ENCODE results near the gene ZNF526.
A peak's percentile ranks its signal among the peaks of the same experiment; 100 is the strongest.

The ZNF526 gene

DNA sequence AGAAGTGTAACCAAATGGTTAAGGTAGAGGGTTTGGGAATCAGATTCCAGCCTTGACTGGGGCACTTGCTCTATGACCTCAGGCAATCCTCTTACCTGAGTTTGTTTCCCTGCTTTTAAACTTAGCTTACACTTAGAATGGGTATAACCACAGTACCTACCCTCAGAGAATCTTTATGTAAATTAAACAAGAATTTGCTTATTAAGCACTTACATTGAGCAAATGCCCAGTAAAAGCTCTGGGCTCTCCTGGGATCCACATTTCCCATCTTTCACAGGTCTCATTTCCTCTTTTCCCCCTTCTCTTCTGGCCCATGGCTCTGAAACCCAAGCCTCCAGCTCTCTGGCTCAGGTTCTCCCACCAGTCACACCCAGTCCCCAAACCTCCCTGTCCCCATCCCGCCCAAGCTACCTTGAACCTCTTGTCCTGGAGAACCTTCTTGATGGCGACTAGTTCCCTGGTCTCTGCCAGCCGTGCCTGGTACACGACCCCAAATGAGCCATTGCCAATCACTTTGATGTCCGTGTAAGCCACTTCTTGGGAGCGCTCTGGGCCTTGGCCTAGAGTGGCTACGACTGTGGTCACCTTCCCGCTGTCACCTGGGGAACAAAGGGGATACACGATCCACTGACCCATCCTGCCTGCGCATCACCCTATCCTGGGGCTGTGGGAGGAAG lies 19.6 kb downstream of the ZNF526 start:
- Histone ChIP-seq H3K27ac (ENCODE audit: low read length) (no peak overlapping the region), H3K36me3 (ENCODE audit: control insufficient read depth in 2 of 2, insufficient read depth in 2 of 2, low read length in 2 of 2) (peaks cover 17 to 24% of the 10 kb centered on the region in 2 donors), H3K4me1 (ENCODE audit: control insufficient read depth, insufficient read depth, low read length) (peaks cover 26% of the 10 kb centered on the region), H3K4me3 (ENCODE audit: low read length in 2 of 2) (no peak overlapping the region), H3K9me3 (ENCODE audit: control insufficient read depth in 2 of 2, low read length in 2 of 2) (no peaks in the 10 kb centered on the region), H3K9ac (ENCODE audit: low read length in 2 of 2) (peak overlapping the region in 1 of 2 donors; percentile 29), H3K27me3 (ENCODE audit: control insufficient read depth in 1 of 2, insufficient read depth in 2 of 2, low read length in 2 of 2) (no peaks in the 10 kb centered on the region)

DNA sequence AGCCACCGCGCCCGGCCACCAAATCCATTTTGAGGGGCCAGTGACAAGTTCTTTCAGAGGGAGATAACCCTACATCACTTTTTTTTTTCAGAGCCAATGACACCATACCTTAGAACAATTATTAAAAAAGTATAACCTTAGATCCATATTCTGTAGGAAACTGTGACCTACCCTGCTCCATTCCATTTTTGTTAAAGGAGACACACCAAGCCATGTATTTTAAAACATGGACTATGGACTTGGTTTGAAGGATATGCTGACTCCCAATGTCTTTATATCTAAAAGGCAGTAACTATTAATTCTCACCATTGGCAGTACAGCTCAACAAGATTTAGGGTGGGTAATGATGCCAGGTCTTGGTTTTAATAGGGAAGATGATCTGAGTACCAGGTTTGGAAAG lies 21.2 kb downstream of the ZNF526 start:
- Histone ChIP-seq H3K4me1 (ENCODE audit: control insufficient read depth, insufficient read depth, low read length) (peaks cover 40% of the 10 kb centered on the region), H3K9ac (ENCODE audit: low read length in 2 of 2) (peak overlapping the region; percentile 86 to 96), H3K4me3 (ENCODE audit: low read length in 2 of 2) (peak overlapping the region; percentile 87 to 90), H3K27ac (ENCODE audit: low read length) (no peak overlapping the region), H3K36me3 (ENCODE audit: control insufficient read depth in 2 of 2, insufficient read depth in 2 of 2, low read length in 2 of 2) (peaks cover 9 to 10% of the 10 kb centered on the region in 2 donors), H3K27me3 (ENCODE audit: control insufficient read depth in 1 of 2, insufficient read depth in 2 of 2, low read length in 2 of 2) (no peaks in the 10 kb centered on the region), H3K9me3 (ENCODE audit: control insufficient read depth in 2 of 2, low read length in 2 of 2) (no peaks in the 10 kb centered on the region)

DNA sequence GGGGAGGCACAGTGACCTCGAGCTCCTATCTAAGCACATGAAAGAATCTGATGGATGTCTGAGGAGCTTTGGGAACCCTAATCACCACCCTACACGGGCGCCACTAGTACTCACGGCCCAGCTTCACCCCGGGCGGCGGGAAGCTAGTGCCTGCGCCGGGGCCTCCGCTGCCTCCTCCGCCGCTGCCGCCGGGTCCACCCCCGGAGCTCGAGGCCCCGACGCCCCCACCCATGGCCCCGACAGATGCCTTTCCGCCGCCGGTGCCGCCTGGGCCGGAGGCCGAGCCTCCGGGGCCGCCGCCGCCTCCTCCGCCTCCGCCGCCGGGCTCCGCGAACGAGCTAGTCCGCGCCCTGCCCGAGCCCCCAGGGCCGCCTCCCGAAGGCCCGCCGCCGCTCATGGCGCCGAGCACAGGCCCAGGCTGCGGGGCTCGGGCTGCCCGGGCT lies 22.0 kb downstream of the ZNF526 start:
- Histone ChIP-seq H3K9ac (ENCODE audit: low read length in 2 of 2) (peak overlapping the region; percentile 86 to 96), H3K27ac (ENCODE audit: low read length) (peak overlapping the region; percentile 76), H3K36me3 (ENCODE audit: control insufficient read depth in 2 of 2, insufficient read depth in 2 of 2, low read length in 2 of 2) (peaks cover 4 to 6% of the 10 kb centered on the region in 2 donors), H3K4me1 (ENCODE audit: control insufficient read depth, insufficient read depth, low read length) (peaks cover 48% of the 10 kb centered on the region), H3K9me3 (ENCODE audit: control insufficient read depth in 2 of 2, low read length in 2 of 2) (no peaks in the 10 kb centered on the region), H3K27me3 (ENCODE audit: control insufficient read depth in 1 of 2, insufficient read depth in 2 of 2, low read length in 2 of 2) (no peaks in the 10 kb centered on the region), H3K4me3 (ENCODE audit: low read length in 2 of 2) (peak overlapping the region; percentile 87 to 90)

DNA sequence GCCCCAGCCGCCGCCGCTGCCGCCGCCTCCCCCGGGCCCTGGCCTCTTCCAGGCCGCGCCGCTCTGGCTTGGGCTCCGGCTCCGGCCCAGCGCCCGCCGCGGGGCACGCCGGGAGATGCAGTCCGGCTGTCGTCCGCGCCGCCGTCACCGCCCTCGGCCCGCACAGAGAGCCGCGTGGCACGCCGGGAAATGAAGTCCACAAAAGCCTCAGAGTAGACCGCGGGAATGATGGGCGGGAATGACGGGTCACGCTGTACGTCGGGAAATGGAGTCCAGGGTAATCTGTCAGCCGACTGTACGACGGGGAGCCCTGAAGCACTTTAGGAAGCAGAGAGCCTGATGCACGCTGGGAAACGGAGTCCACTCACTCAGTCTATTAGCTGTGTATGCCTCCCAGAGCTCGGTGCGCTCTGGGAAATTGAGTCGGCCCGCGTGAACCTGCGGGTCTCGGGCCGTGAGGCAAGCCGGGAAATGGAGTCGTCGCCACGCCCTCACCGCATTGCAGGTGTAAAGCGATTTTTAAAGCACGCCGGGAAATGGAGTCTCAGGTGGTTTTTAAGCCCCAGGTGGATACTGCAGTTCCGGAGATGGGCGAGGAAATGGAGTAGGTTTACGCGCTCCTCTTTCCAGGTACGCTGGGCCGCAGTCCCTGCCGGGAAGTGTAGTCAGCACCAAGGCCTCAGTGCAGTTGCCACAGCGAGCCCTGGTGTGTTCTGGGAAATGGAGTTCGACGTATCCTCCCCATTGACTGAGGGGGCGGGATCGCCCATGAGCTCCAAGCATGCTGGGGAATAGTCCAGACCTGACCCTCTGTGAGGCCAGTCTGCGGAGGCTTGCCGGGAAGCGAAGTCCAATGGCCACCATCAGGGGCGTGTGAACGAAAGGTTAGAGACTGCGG lies 22.6 kb downstream of the ZNF526 start, which contains the start of gene GSK3A:
TSS of gene GSK3A (minus strand) at position 91 of the 898 bp plus-strand sequence. CDS start 137 bp downstream, outside the sequence.
- H3K9me3 ChIP-seq (ENCODE audit: control insufficient read depth in 2 of 2, low read length in 2 of 2), result no peaks in the 10 kb centered on the region
- peak within 1 kb of the TSS; percentile 85 for H3K27ac ChIP-seq (ENCODE audit: low read length)
- peak within 1 kb of the TSS; percentile 87 to 90 for H3K4me3 ChIP-seq (ENCODE audit: low read length in 2 of 2)
- peaks cover 49% of the 10 kb centered on the region for H3K4me1 ChIP-seq (ENCODE audit: control insufficient read depth, insufficient read depth, low read length)
- peak within 1 kb of the TSS; percentile 86 to 96 for H3K9ac ChIP-seq (ENCODE audit: low read length in 2 of 2)
- H3K27me3 ChIP-seq (ENCODE audit: control insufficient read depth in 1 of 2, insufficient read depth in 2 of 2, low read length in 2 of 2), result no peaks in the 10 kb centered on the region
- H3K36me3 ChIP-seq (ENCODE audit: control insufficient read depth in 2 of 2, insufficient read depth in 2 of 2, low read length in 2 of 2), result peaks cover 4 to 6% of the 10 kb centered on the region in 2 donors

DNA sequence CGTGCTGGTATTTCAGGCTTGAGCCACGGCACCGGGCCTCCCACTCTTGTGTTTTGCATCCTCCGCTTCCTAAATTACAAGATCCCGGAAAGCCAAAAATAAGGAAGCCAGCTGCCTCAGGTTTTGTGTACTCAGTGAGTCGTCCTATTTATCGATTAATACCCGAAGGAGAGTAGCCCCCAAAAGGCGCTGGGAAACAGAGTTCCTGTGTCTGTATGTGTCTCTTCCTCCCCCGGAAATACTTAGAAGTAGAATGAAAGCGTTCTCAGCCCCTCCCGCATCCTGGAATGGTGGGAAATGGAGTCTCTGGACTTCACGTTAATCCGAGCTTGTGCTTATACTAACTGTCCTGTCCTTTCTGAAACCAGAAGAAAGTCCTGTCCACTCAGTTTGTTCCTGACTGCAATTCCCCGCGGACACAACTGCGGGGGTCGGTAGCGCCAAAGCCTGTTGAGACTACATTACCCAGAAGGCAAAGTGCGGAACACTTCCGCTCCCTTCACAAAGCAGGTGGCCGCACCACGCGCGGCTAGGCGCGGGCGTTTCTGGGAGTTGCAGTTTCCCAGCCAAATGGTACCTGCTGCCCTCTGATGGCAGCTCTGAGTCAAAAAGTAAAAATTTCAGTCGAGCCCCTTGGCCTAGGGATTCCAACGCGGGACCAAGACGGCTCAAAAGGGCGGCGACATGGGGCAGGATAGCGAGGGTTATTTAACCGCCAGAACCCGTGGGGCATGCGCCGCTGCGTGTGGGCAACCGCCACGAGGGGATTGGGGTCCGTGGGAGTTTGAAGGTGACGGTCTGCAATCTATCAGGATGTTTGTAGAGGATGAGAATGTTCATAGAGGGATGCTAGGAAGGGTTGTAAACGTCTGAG lies 24.5 kb downstream of the ZNF526 start:
- H3K4me1 ChIP-seq (ENCODE audit: control insufficient read depth, insufficient read depth, low read length), result peaks cover 51% of the 10 kb centered on the region
- H3K4me3 ChIP-seq (ENCODE audit: low read length in 2 of 2), result peak overlapping the region; percentile 82 to 84
- no peaks in the 10 kb centered on the region for H3K9me3 ChIP-seq (ENCODE audit: control insufficient read depth in 2 of 2, low read length in 2 of 2)
- no peaks in the 10 kb centered on the region for H3K27me3 ChIP-seq (ENCODE audit: control insufficient read depth in 1 of 2, insufficient read depth in 2 of 2, low read length in 2 of 2)
- H3K9ac ChIP-seq (ENCODE audit: low read length in 2 of 2), result peak overlapping the region; percentile 63 to 81
- peak overlapping the region; percentile 85 for H3K27ac ChIP-seq (ENCODE audit: low read length)
- peaks cover 6 to 13% of the 10 kb centered on the region in 2 donors for H3K36me3 ChIP-seq (ENCODE audit: control insufficient read depth in 2 of 2, insufficient read depth in 2 of 2, low read length in 2 of 2)

DNA sequence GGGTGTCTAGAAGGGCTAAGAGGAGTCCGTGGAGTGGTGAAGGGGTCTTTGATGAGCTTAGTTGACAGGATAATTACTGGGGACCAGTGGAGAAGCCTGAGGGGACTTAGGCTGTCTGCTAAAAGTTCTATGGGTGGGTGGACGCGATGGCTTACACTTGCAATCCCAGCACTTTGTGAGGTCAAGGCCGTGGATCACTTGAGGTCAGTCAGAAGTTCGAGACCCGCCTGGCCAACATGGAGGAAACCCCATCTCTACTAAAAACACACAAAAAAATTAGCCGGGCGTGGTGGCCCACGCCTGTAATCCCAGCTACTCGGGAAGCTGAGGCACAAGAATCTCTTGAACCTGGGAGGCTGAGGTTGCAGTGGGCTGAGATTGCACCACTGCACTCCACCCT lies 25.1 kb downstream of the ZNF526 start:
- H3K9me3 ChIP-seq (ENCODE audit: control insufficient read depth in 2 of 2, low read length in 2 of 2), result no peaks in the 10 kb centered on the region
- peak overlapping the region; percentile 82 to 84 for H3K4me3 ChIP-seq (ENCODE audit: low read length in 2 of 2)
- H3K4me1 ChIP-seq (ENCODE audit: control insufficient read depth, insufficient read depth, low read length), result peaks cover 54% of the 10 kb centered on the region
- peaks cover 4 to 10% of the 10 kb centered on the region in 2 donors for H3K36me3 ChIP-seq (ENCODE audit: control insufficient read depth in 2 of 2, insufficient read depth in 2 of 2, low read length in 2 of 2)
- peak overlapping the region; percentile 29 to 63 for H3K9ac ChIP-seq (ENCODE audit: low read length in 2 of 2)
- H3K27me3 ChIP-seq (ENCODE audit: control insufficient read depth in 1 of 2, insufficient read depth in 2 of 2, low read length in 2 of 2), result no peaks in the 10 kb centered on the region
- H3K27ac ChIP-seq (ENCODE audit: low read length), result peak overlapping the region; percentile 85

DNA sequence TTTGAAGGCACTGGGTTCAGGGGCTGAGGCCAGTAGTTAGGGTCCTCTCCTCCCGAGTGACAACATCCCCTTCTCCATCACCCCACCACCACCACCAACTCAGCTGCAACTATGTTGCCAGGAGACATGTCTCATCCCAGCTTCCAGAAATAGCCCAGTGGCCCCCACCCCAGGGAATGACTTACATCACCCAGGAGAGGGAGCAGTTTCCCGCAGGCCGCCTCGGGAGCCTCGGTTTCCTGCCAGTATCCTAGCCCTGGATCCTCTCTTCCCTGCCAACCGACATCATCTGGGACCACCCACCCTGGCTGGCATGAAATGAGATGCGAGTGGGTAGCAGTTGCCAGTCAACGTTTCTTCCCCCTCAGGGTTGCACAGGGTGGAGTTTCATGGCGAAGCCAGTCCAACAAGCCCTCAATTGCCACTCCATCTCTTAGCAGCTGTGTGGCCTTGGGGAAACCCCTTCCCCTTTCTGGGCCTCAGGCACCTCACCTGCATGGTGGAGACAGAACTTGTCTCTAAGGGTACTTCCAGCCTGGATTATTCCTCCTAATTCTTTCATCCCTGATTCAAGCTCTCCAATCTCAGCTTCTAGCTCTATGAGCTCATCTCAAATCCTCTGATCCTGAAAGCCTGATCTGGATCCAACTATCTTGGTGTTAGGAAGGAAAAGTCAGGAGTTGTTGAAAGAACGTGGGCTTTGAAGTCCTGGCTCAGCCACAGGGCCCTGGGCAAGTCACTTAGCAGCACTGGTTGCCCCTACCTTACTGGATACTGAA lies 26.2 kb downstream of the ZNF526 start:
- H3K36me3 ChIP-seq (ENCODE audit: control insufficient read depth in 2 of 2, insufficient read depth in 2 of 2, low read length in 2 of 2), result peaks cover 4 to 9% of the 10 kb centered on the region in 2 donors
- H3K4me1 ChIP-seq (ENCODE audit: control insufficient read depth, insufficient read depth, low read length), result peaks cover 55% of the 10 kb centered on the region
- H3K4me3 ChIP-seq (ENCODE audit: low read length in 2 of 2), result peak overlapping the region in 1 of 2 donors; percentile 35
- no peaks in the 10 kb centered on the region for H3K27me3 ChIP-seq (ENCODE audit: control insufficient read depth in 1 of 2, insufficient read depth in 2 of 2, low read length in 2 of 2)
- H3K9me3 ChIP-seq (ENCODE audit: control insufficient read depth in 2 of 2, low read length in 2 of 2), result no peaks in the 10 kb centered on the region
- H3K9ac ChIP-seq (ENCODE audit: low read length in 2 of 2), result peak overlapping the region; percentile 30 to 58
- H3K27ac ChIP-seq (ENCODE audit: low read length), result peak overlapping the region; percentile 80

DNA sequence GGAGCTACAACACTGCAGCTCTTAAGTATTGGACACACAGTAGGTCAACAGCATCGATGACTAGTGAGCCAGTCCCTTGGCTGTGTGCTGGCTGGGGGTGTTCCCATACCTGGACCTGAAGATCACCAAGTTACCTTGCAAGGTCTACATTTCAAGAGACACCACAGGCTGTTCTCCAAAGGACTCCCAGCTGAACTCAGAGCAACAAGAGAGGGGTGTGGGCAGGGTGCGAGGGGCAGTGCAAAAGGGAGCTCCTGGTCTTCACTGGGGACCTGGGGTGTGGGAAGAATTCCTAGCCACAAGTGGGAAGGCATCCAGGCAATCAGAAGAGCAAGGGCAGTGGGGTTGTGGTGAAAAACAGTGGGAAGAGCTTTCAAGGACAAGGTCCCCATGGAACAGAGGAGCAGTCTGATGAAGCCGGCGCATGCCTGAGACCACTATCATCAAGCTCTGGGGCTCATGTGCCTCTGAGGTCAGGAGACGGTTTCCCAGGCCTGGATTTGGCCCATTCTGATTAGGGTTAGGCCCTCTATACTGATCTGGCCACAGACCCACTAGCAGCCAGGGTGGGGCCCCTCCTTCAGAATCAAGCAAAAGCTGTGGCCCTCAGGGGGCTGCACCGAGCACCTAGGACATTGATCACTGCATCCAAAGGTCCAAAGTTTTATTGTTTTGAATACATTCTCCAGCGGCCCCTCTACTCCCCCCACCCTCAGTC lies 27.0 kb downstream of the ZNF526 start:
- H3K9ac ChIP-seq (ENCODE audit: low read length in 2 of 2), result peak overlapping the region; percentile 30 to 58
- no peaks in the 10 kb centered on the region for H3K9me3 ChIP-seq (ENCODE audit: control insufficient read depth in 2 of 2, low read length in 2 of 2)
- H3K4me3 ChIP-seq (ENCODE audit: low read length in 2 of 2), result no peak overlapping the region
- peaks cover 4 to 9% of the 10 kb centered on the region in 2 donors for H3K36me3 ChIP-seq (ENCODE audit: control insufficient read depth in 2 of 2, insufficient read depth in 2 of 2, low read length in 2 of 2)
- peaks cover 59% of the 10 kb centered on the region for H3K4me1 ChIP-seq (ENCODE audit: control insufficient read depth, insufficient read depth, low read length)
- no peaks in the 10 kb centered on the region for H3K27me3 ChIP-seq (ENCODE audit: control insufficient read depth in 1 of 2, insufficient read depth in 2 of 2, low read length in 2 of 2)
- peak overlapping the region; percentile 80 for H3K27ac ChIP-seq (ENCODE audit: low read length)

DNA sequence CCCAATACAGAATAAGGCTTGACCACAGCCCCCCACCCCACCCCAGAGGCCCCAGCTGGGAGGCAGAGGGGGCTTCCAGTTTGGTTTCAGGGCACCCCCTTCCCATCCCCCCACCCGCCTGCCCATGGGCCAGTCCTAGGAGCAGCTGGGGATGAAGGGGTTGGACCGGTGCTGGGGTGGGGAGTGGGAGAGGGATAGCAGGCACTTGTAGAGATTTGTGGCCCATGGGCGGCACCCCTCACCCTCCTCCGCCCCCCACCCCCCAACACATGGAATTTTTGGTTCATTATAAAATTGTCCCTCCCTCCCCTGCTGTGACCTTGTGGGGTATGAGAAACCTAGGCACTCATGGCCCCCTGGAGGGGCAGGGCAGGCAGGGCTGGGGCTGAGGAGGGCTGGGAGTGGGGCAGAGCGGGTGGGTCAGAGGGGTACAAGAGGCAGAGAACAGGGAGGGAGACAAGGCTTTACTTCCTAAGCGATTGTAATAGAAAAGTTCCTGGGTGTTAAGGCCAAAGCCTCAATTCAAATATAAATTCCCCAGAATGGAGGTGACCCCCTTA lies 27.6 kb downstream of the ZNF526 start:
- H3K9me3 ChIP-seq (ENCODE audit: control insufficient read depth in 2 of 2, low read length in 2 of 2), result no peaks in the 10 kb centered on the region
- H3K27me3 ChIP-seq (ENCODE audit: control insufficient read depth in 1 of 2, insufficient read depth in 2 of 2, low read length in 2 of 2), result no peaks in the 10 kb centered on the region
- peak overlapping the region; percentile 55 for H3K27ac ChIP-seq (ENCODE audit: low read length)
- peaks cover 4 to 9% of the 10 kb centered on the region in 2 donors for H3K36me3 ChIP-seq (ENCODE audit: control insufficient read depth in 2 of 2, insufficient read depth in 2 of 2, low read length in 2 of 2)
- peaks cover 65% of the 10 kb centered on the region for H3K4me1 ChIP-seq (ENCODE audit: control insufficient read depth, insufficient read depth, low read length)
- H3K9ac ChIP-seq (ENCODE audit: low read length in 2 of 2), result no peak overlapping the region
- H3K4me3 ChIP-seq (ENCODE audit: low read length in 2 of 2), result no peak overlapping the region

Measured in stomach smooth muscle (tissue), 2 donors.